Tongue (tissue), 2 donors: ENCODE measurements around the gene ARHGEF3. TPM values are rescaled to one million over a fixed set of nuclear protein-coding genes. Genes with fewer than 3 reads are reported as not detected.
A peak's percentile ranks its signal among the peaks of the same experiment; 100 is the strongest.

ENCODE experiments used
- DNase-seq: peaks from one replicate; pipeline ENCODE4 v3.0.0-alpha.2; 2015
- total RNA-seq: library from RNA; depleted of rRNA; stranded (reverse); fragments of >200 nt; gene quantifications from one replicate; pipeline ENCODE4 v1.2.3, GENCODE V29; 2014

ARHGEF3 gene
- total RNA-seq: 29.4 TPM

GRCh38 chr3:56801662-56802377, at the start of gene ARHGEF3:
ARHGEF3 (minus strand) TSS chr3:56801949; CDS start chr3:56801798, 151 bp downstream.
- DNase-seq: peak; percentile 85

GRCh38 chr3:56849698-56850097, 47.9 kb upstream of the ARHGEF3 start:
- no peak for DNase-seq

GRCh38 chr3:56845505-56845904, 43.8 kb upstream of the ARHGEF3 start:
- DNase-seq: no peak

- no peak for DNase-seq
Observed at GRCh38 chr3:56844536-56844935, 42.8 kb upstream of the ARHGEF3 start.

- DNase-seq: no peak
Observed at GRCh38 chr3:56839784-56840715, 38.3 kb upstream of the ARHGEF3 start.

GRCh38 chr3:56838448-56838847, 36.7 kb upstream of the ARHGEF3 start:
- DNase-seq: peak; percentile 60

- DNase-seq: no peak
Observed at GRCh38 chr3:56837196-56837955, 35.6 kb upstream of the ARHGEF3 start.

- no peak for DNase-seq
Observed at GRCh38 chr3:56836276-56837163, 34.8 kb upstream of the ARHGEF3 start.

GRCh38 chr3:56835650-56836227, 34.0 kb upstream of the ARHGEF3 start:
- no peak for DNase-seq

GRCh38 chr3:56833536-56833935, 31.8 kb upstream of the ARHGEF3 start:
- no peak for DNase-seq

- peak; percentile 49 for DNase-seq
Observed at GRCh38 chr3:56833022-56833421, 31.3 kb upstream of the ARHGEF3 start.

GRCh38 chr3:56831572-56831971, 29.8 kb upstream of the ARHGEF3 start:
- DNase-seq: no peak

GRCh38 chr3:56830884-56831283, 29.1 kb upstream of the ARHGEF3 start:
- DNase-seq: no peak

GRCh38 chr3:56829533-56829932, 27.8 kb upstream of the ARHGEF3 start:
- DNase-seq: no peak

- DNase-seq: no peak
Observed at GRCh38 chr3:56826831-56827722, 25.3 kb upstream of the ARHGEF3 start.

GRCh38 chr3:56825567-56826438, 24.1 kb upstream of the ARHGEF3 start:
- no peak for DNase-seq

- DNase-seq: no peak
Observed at GRCh38 chr3:56823984-56824703, 22.4 kb upstream of the ARHGEF3 start.

GRCh38 chr3:56823421-56823926, 21.7 kb upstream of the ARHGEF3 start:
- no peak for DNase-seq
